GM12878 (cell line): Measurements from ENCODE around the gene RALGAPA1.

Source experiments
- CBFB ChIP-seq: IDR thresholded peaks from 2 replicates; pipeline ENCODE4 v1.6.1; 2016; ENCODE audit warnings: antibody characterized with exemption, low read depth
- POLR2A ChIP-seq: IDR thresholded peaks from 2 replicates; pipeline ENCODE4 v1.6.1; 2011; ENCODE audit warnings: low read depth, mild to moderate bottlenecking, low read length
- POLR2AphosphoS5 ChIP-seq: IDR thresholded peaks from 2 replicates; pipeline ENCODE4 v1.6.1; 2011; ENCODE audit warnings: mild to moderate bottlenecking, low read length, inconsistent platforms

DNA sequence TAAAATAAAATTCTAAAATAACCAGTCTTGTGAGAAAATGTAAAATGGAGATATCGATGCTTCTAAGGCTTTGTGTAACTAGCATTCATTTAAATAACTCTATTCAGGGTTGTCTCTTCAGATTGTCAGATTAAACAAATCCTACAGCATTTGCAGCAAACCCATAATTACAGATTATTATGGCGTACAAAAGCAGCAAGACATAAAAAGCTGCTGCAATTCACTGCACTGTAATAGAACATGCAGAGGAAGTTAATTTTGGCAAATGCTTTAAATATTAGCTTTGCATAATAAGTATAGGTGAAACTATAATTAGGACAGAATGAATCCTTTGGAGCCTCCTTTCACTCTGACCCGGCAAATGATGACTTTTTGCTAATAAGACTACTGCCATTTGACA is 176.8 kb downstream of the RALGAPA1 start:
- TF ChIP-seq POLR2A: no peak
- TF ChIP-seq POLR2AphosphoS5: no peak
- TF ChIP-seq CBFB: no peak
